HFFc6 (cell line): ENCODE results near the gene RAD9A. TPM values are rescaled to one million over a fixed set of nuclear protein-coding genes. Genes with fewer than 3 reads are reported as not detected.

Experiments used
- DNase-seq: peaks from one replicate; pipeline ENCODE4 v3.0.0-alpha.2; 2018
- H3K27ac Mint-ChIP-seq: 2 replicates; pipeline ENCODE4 v1.8.0; 2020; ENCODE audit warnings: mild to moderate bottlenecking, mixed read lengths
- H3K27me3 Mint-ChIP-seq: 2 replicates; pipeline ENCODE4 v1.8.0; 2021; ENCODE audit warnings: mild to moderate bottlenecking, moderate library complexity, mixed read lengths; ENCODE audit not compliant: insufficient read depth
- H3K36me3 Mint-ChIP-seq: 2 replicates; pipeline ENCODE4 v1.8.0; 2021; ENCODE audit warnings: low read depth, mixed read lengths
- H3K4me1 Mint-ChIP-seq: 2 replicates; pipeline ENCODE4 v1.8.0; 2020; ENCODE audit warnings: low read depth, mixed read lengths
- H3K4me3 Mint-ChIP-seq: 2 replicates; pipeline ENCODE4 v1.8.0; 2020; ENCODE audit warnings: mild to moderate bottlenecking, moderate library complexity, mixed read lengths
- H3K9me3 Mint-ChIP-seq: 2 replicates; pipeline ENCODE4 v1.8.0; 2020; ENCODE audit warnings: mild to moderate bottlenecking, mixed read lengths
- CTCF ChIP-seq: fragments of 200-600 bp; sonication (generic); IDR thresholded peaks from 2 replicates; pipeline ENCODE4 v1.5.0; 2021; ENCODE audit warnings: antibody characterized with exemption, mild to moderate bottlenecking
- total RNA-seq, 6 experiments: library from RNA; stranded (reverse); fragmentation: NEBNext Ultra II Directional; extraction: Animal tissue kit (Norgen Biotek cat#: 25700); gene quantifications; 2 replicates in 1 of 6; 3 replicates in 5 of 6; pipeline ENCODE4 v1.2.3, GENCODE V29; 2021

RAD9A gene
- total RNA-seq, 6 experiments from 2014 or later: 7.6 to 10.3 (median 8.8) TPM

GRCh38 chr11:67368621-67369020, 23.2 kb upstream of the RAD9A start:
- no peak for TF ChIP-seq CTCF
- no peak overlapping the region for H3K4me3 Mint-ChIP-seq
- H3K9me3 Mint-ChIP-seq: no peaks in the 10 kb centered on the region
- H3K27ac Mint-ChIP-seq: peak overlapping the region; percentile 76
- no peaks in the 10 kb centered on the region; the same call in 1 of the 2 replicates for H3K27me3 Mint-ChIP-seq
- no peaks in the 10 kb centered on the region; the same call in 1 of the 2 replicates for H3K36me3 Mint-ChIP-seq
- DNase-seq: no peak
- peaks cover 61% of the 10 kb centered on the region for H3K4me1 Mint-ChIP-seq

- Mint-ChIP-seq H3K27ac (peak overlapping the region; percentile 76), H3K4me3 (no peak overlapping the region; the same call in none of the 2 replicates), H3K27me3 (peaks cover 4% of the 10 kb centered on the region; the same call in 1 of the 2 replicates), H3K4me1 (peaks cover 65% of the 10 kb centered on the region), H3K9me3 (no peaks in the 10 kb centered on the region), H3K36me3 (no peaks in the 10 kb centered on the region; the same call in 1 of the 2 replicates)
- TF ChIP-seq CTCF: no peak
- DNase-seq: no peak
Observed at GRCh38 chr11:67369275-67369674, 22.5 kb upstream of the RAD9A start.

GRCh38 chr11:67369801-67370284, 21.9 kb upstream of the RAD9A start:
- Mint-ChIP-seq H3K27ac (peak overlapping the region; percentile 76), H3K4me3 (peak overlapping the region; percentile 38), H3K27me3 (peaks cover 5% of the 10 kb centered on the region; the same call in 1 of the 2 replicates), H3K36me3 (no peaks in the 10 kb centered on the region; the same call in 1 of the 2 replicates), H3K9me3 (no peaks in the 10 kb centered on the region), H3K4me1 (peaks cover 71% of the 10 kb centered on the region)
- no peak for TF ChIP-seq CTCF
- DNase-seq: no peak

GRCh38 chr11:67370351-67371076, 21.3 kb upstream of the RAD9A start:
- no peaks in the 10 kb centered on the region; the same call in 1 of the 2 replicates for H3K36me3 Mint-ChIP-seq
- no peaks in the 10 kb centered on the region for H3K9me3 Mint-ChIP-seq
- peak overlapping the region; percentile 86 for H3K4me3 Mint-ChIP-seq
- H3K27ac Mint-ChIP-seq: peak overlapping the region; percentile 76
- H3K4me1 Mint-ChIP-seq: peaks cover 77% of the 10 kb centered on the region
- H3K27me3 Mint-ChIP-seq: peaks cover 5% of the 10 kb centered on the region; the same call in 1 of the 2 replicates
- TF ChIP-seq CTCF: no peak
- peak; percentile 56 for DNase-seq

GRCh38 chr11:67371189-67371910, 20.4 kb upstream of the RAD9A start:
- Mint-ChIP-seq H3K9me3 (no peaks in the 10 kb centered on the region), H3K4me1 (peaks cover 73% of the 10 kb centered on the region), H3K27me3 (peaks cover 5% of the 10 kb centered on the region; the same call in 1 of the 2 replicates), H3K27ac (peak overlapping the region; percentile 76), H3K36me3 (no peaks in the 10 kb centered on the region; the same call in 1 of the 2 replicates), H3K4me3 (peak overlapping the region; percentile 86)
- peak; percentile 70 for TF ChIP-seq CTCF
- DNase-seq: peak; percentile 59
